SK-N-MC (cell line): ENCODE data around the gene ALPL.

Experiments used
- DNase-seq: peaks from one replicate; pipeline ENCODE4 v3.0.0-alpha.2; 2011; ENCODE audit warnings: low read depth, low spot score
- H3K27ac ChIP-seq: fragments of 200-600 bp; sonication (generic); 2 replicates; pipeline ENCODE4 v1.5.1; 2016; ENCODE audit warnings: mixed run types
- H3K36me3 ChIP-seq: fragments of 200-600 bp; sonication (generic); 2 replicates; pipeline ENCODE4 v1.6.1; 2017; ENCODE audit warnings: antibody characterized with exemption, low read length, mixed read lengths; ENCODE audit not compliant: insufficient read depth
- H3K4me3 ChIP-seq: fragments of 200-600 bp; sonication (generic); 2 replicates; pipeline ENCODE4 v1.5.1; 2016
- H3K9ac ChIP-seq: fragments of 200-600 bp; sonication (generic); 2 replicates; pipeline ENCODE4 v1.8.0; 2017; ENCODE audit warnings: mixed run types, mixed read lengths; ENCODE audit not compliant: insufficient read length
- H3K9me3 ChIP-seq: fragments of 200-600 bp; sonication (generic); 2 replicates; pipeline ENCODE4 v1.6.1; 2017; ENCODE audit warnings: low read depth, mild to moderate bottlenecking, antibody characterized with exemption, low read length, moderate library complexity, mixed read lengths
- EZH2 ChIP-seq: fragments of 200-600 bp; sonication (generic); IDR thresholded peaks from one replicate; pipeline ENCODE4 v1.6.1; 2017; ENCODE audit warnings: antibody characterized with exemption
- FOXP2 ChIP-seq: optimal IDR thresholded peaks from 2 replicates; pipeline ENCODE3; 2011; ENCODE audit warnings: mild to moderate bottlenecking, moderate library complexity; ENCODE audit not compliant: insufficient read depth; ENCODE audit errors: extremely low read length, control extremely low read depth
- POLR2AphosphoS5 ChIP-seq: IDR thresholded peaks from 2 replicates; pipeline ENCODE4 v1.6.1; 2012; ENCODE audit warnings: mild to moderate bottlenecking, low read depth, low read length, borderline replicate concordance

The ALPL gene

DNA sequence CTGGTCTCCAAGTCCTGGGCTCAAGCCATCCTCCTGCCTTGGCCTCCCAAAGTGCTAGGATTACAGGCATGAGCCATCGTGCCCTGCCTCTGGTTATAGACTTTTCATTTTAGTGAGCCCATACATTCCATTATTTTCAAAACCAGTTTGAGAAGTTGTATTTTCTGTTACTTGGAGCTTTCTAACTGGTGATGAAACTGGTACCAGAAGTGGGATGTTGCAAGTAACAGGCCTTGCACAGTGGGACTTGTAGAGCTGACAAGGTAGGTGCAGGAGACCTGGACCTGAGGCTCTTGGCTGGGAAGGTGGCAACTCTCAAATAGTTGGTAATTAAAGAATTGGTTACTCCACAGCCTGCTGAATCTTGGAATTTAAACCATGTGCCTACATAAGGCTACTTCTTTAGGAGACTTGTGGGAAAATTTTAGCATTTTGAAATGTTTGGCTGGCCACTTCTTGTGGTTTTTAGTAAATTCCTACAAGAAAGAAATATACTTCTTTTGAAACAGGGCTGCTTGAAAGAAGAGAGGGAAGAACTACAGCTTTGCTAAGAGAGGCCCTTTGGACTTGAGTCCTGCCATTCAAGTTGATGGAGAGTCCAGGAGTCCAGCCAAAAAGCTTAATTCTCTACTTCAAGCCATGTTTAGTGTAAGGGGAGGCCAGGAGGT, 9.8 kb upstream of the ALPL start:
- no peak for DNase-seq
- TF ChIP-seq EZH2 = no peak
- TF ChIP-seq FOXP2 = no peak
- TF ChIP-seq POLR2AphosphoS5 = no peak

DNA sequence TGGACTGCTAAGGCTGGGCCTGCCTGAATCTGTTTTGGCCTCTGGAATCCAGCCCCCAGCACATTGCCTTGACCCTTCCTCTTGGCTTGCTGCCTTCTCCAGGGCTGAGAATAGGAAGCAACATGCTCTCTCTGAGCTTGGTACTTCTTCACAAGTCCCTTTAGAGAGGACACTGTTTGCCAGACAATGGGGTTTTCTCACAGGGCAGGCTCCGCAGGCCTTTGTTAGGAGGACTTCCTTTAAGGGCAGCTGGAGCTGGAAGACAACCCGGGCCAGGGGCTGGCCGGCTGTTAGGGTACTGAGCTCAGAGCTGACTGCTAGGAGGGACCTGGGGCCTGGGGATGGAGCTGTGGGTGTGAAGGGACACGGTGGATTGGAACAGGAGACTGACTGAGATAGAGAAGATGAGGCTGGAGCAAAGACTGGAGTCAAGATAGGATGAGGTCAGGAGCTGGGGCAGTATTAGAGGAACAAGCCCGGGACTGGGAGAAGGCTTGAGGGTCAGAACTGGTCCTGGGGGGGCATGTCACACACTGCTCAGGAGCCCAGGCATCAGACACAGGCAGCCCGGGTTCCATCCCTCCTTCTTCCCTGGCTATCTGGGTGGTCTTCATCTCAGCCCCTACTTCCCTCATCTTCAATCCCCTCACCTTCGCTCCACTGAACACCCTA, 5.4 kb upstream of the ALPL start:
- Histone ChIP-seq H3K9ac (no peak overlapping the region), H3K36me3 (no peaks in the 10 kb centered on the region), H3K4me3 (no peak overlapping the region), H3K9me3 (0 out of 2 replicates have a peak, but pooled peaks cover 3% of the 10 kb centered on the region), H3K27ac (no peak overlapping the region)
- no peak for TF ChIP-seq FOXP2
- no peak for TF ChIP-seq POLR2AphosphoS5
- no peak for DNase-seq

More for the DNA sequence above, 9.8 kb upstream of the ALPL start:
- no peak overlapping the region for H3K9ac ChIP-seq
- no peaks in the 10 kb centered on the region for H3K36me3 ChIP-seq
- H3K27ac ChIP-seq = no peak overlapping the region
- H3K9me3 ChIP-seq = 0 out of 2 replicates have a peak, but pooled peaks cover 3% of the 10 kb centered on the region
- no peak overlapping the region for H3K4me3 ChIP-seq

DNA sequence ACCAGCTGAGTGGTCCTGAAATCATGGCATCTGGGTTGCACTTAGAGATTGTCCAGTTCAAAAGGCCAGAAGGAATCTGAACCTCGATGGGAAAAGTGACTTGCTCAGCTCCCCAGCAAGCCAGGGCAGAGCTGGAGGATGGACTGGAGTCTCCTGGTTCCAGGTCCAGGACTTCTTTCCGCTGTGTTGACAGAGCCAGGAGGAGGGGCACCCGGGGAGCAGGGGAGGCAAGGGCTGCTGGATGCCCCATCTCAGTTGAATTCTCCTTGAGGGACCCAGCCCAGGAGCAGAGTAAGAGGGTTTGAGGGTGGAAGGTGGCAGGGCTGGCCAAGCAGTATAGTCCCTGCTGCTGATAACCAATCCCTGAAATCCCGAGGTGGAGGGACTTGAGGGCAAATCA, 2.4 kb upstream of the ALPL start:
- no peak overlapping the region for H3K9ac ChIP-seq
- H3K4me3 ChIP-seq = no peak overlapping the region
- H3K36me3 ChIP-seq = peaks cover 3% of the 10 kb centered on the region; the same call in 1 of the 2 replicates
- no peak overlapping the region for H3K27ac ChIP-seq
- no peaks in the 10 kb centered on the region for H3K9me3 ChIP-seq
- DNase-seq = no peak
- TF ChIP-seq POLR2AphosphoS5 = no peak
- TF ChIP-seq FOXP2 = no peak
- TF ChIP-seq EZH2 = no peak

DNA sequence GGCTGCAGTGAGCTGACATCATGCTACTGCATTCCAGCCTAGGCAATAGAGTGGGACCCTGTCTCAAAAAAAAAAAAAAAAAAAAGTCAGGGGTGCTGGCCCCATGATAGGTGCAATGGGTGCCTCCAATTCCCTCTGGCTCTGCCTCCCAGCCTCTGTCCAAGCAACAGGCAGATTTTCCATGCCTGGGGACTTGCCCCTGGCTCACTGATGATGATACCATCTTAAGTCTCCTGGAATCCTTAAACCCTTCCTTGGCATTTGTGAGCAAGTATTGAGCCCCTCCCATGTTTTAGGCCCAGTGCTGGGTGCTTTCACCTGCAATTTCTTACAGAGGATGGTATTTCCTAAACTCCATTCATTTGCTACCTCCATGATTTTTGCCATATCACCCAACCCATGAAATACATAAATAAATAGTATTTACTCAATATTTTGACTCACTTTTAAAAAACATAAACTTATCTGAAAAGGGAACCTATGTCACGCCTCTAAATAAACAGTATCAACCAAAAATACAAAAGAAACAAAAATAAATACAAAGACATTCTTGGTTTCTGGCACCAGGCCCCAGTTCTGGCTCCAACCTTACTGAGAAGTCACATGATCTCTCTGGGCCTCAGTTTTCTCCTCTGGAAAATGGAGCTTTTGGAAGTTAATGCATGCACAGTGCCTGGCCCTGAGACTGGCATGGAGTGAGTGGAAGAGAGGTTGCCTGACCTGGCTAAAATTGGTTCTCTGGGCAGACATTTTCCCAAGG, 1.5 kb upstream of the ALPL start:
- H3K4me3 ChIP-seq = no peak overlapping the region
- TF ChIP-seq FOXP2 (no peak), EZH2 (no peak), POLR2AphosphoS5 (no peak)
- H3K27ac ChIP-seq = no peak overlapping the region
- H3K36me3 ChIP-seq = peaks cover 3% of the 10 kb centered on the region; the same call in 1 of the 2 replicates
- no peaks in the 10 kb centered on the region for H3K9me3 ChIP-seq
- no peak overlapping the region for H3K9ac ChIP-seq
- no peak for DNase-seq

DNA sequence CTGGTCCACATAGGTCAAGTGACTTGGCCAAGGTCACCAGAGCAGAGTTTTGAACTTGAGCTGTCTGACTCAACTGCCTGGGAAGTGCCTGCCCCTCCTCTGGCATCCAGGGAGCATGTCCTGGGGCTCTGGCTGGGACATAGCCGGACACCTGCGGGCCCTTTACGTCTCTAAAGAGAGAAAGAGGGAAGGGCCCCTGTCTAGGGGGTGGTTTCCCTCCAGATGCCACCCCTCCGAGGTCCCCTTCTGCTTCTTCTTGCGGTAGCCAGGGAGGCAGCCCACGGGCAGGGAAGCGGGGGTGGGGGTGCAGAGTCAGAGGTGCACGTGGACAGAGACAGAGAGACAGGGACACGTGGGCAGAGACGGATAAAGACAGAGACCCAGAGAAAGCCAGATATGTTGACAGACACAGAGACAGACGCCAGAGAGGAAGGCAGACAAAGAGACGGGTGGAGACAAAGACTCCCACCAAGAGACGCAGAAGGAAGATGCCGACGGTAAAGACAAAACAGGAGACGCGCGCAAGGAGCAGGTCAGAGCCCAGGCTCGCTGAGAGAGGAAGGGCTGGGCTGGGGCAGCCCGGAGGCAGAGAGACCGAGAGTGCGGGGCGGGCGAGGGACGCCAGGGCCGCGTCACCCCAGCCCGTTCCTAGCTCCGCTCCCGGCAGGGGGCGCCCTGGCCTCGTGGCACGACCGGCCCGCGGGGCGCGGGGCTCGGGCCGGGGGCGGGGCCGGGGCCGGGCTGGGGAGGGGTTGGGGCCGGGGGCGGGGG, 458 bp upstream of the ALPL start:
- TF ChIP-seq EZH2 = no peak
- no peak for TF ChIP-seq FOXP2
- peak; percentile 11; the same call in 1 of the 2 replicates for TF ChIP-seq POLR2AphosphoS5
- Histone ChIP-seq H3K36me3 (peaks cover 3% of the 10 kb centered on the region; the same call in 1 of the 2 replicates), H3K4me3 (peak overlapping the region; percentile 60), H3K9ac (peak overlapping the region; percentile 37), H3K9me3 (no peaks in the 10 kb centered on the region), H3K27ac (no peak overlapping the region)
- no peak for DNase-seq

DNA sequence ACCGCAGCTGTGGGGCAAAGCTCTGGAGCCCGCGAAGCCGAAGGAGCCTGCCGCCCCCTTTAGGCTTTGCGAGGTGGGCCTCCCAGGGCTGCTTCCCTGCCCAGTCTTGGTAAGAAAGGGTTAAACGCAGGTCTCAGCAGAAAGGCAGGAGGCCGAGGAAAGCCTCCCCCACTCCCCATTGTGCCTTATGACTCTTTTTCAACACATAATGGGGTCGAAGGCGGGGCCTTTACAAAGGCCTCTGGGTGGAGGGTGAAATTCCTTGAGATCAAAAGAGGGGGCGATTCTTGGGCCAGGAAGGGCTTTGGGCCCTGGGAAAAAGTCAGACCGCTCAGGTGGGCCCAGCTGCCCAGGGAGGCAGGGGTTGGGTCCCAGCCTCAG, 880 bp downstream of the ALPL start:
- Histone ChIP-seq H3K4me3 (peak overlapping the region; percentile 81), H3K9me3 (no peaks in the 10 kb centered on the region), H3K9ac (peak overlapping the region; percentile 67), H3K27ac (no peak overlapping the region), H3K36me3 (peaks cover 3% of the 10 kb centered on the region; the same call in 1 of the 2 replicates)
- TF ChIP-seq POLR2AphosphoS5 (no peak), EZH2 (no peak), FOXP2 (no peak)
- no peak for DNase-seq

DNA sequence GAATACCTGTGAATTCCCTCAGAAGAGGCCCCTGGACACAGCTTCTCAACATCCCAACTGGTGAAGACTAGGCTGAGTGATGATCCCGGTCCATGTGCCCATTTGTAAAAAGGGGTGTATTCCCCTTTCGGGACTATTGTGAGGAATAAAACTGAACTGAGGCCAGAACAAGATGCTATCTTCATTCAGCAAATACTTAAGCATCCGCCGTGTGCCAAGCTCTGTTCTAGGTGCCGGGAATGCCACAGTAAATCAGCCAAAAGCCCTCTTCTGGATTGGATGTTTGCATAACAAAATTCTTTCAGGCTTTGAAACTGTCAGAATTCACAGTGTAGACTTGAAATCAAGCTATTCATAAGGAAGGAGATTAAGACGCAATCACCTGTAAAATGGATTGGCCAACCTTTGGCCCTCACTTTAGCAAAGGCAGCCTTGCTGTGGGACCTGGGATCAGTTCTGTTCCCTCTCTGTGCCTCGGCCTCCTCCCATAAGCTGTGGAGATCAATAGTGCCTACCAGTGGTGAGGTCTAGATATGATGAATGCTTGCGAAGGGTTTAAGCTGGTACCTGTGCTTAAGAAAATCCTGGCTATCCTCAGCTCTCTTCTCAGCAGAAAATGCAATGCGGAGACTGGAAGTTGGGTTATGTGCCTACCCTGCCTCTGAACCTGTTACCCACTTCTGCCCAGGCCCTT, 1.8 kb downstream of the ALPL start:
- H3K27ac ChIP-seq = no peak overlapping the region
- no peaks in the 10 kb centered on the region for H3K9me3 ChIP-seq
- no peak overlapping the region for H3K9ac ChIP-seq
- peak overlapping the region; percentile 81 for H3K4me3 ChIP-seq
- no peak for TF ChIP-seq POLR2AphosphoS5
- TF ChIP-seq FOXP2 = no peak
- no peak for TF ChIP-seq EZH2
- DNase-seq = no peak
- H3K36me3 ChIP-seq = peaks cover 3% of the 10 kb centered on the region; the same call in 1 of the 2 replicates
